Epidermal melanocyte (primary cell): Measurements from ENCODE around the gene HPS5.

ENCODE experiments used
- DNase-seq: peaks from one replicate; pipeline ENCODE4 v3.0.0; 2011; ENCODE audit warnings: low spot score; ENCODE audit not compliant: insufficient read length

Gene HPS5

DNA sequence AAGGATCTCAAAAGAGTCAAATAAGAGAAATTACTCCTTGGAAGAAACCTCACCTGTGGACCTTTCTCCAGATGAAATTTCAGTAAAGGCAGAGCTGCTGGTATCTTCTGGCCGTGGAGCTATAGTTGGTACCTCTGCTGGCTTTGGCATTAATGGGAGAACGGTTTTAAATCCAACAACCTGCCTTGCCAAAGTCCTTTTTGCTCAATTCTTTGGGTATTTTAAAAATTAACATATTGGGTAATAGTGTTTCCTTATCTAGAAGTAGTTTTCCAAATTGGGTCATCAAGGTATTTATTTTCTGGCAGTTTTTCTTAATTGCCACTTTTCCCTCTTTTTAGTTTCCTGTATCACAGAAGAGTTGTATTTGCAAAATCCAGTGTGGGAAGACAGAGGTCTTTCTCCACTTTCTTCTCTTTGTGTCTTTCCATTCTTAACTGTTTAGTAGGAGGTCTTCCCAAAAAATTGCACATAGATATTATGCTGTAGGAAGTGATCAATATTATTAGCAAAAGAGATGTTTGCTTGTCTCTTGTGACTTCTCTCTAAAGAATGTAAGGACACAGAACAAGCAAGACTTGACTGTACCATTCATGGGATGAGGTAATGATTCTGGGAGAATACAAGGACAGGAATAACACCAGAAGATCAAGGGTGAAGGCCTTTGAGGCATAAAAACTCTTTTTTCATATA, 85.1 kb downstream of the HPS5 start, which contains the start of gene SAA4:
TSS of gene SAA4 (minus strand) at position 139 of the 693 bp plus-strand sequence. CDS start 876 bp downstream, outside the sequence.
- no peak for DNase-seq

DNA sequence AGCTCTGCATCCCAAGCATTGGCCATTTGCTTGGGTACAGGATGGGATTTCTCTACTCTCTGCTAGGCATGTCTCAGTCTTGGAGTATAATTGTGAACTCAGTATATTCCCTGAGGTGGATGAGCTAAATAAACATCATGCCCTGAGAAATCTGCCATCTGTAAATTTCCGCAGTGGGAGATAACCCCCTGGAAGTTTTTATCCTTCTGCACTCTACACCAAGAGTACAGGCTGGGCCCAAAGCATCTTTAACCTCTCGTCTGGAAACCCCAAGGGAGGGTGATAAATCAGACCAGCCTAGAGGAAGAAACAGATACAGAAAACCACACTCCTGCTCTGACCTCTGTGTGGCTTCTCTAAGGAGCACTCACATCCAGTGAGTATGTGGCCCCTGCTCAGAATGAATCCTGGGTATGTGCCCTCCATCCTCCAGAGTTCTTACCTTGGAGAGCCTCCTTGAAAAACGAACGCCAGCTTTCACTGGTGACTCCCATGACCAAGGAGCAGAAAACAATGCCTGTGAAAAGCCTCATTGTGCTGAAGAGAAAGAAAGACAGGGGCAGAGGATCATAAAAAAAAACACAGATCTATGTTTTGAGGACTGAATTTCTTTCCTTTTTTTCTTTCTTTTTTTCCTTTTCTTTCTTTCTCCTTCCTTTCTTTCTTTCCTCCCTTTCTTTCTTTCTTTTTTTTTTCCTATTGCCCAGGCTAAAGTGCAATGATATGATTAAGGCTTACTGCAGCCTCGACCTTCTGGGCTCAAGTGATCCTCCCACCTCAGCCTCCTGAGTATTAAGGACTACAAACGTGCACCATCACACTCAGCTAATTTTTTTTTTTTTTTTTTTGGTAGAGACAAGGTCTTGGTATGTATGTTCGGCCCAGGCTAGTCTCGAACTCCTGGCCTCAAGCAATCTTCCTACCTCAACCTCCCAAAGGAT, 86.3 kb downstream of the HPS5 start:
- DNase-seq: no peak

DNA sequence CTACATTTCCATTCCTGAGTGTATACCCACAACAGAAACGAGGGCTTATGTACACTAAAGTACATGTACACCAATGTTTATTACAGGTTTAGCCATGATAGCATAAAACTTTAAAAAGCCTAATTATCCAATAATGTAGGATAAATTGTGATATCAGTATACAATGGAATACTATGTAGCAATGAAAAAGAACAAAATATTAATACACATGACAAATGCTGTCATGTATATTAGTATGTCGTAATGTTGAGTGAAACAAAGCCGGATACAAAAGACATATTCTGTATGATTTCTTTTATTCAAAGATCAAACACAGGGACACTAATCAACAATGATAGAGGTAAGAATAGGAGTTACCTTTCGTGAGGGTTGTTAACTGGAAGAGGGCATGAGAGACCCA, 88.0 kb downstream of the HPS5 start:
- no peak for DNase-seq

- no peak for DNase-seq
These were observed 91.1 kb downstream of the HPS5 start for GRCh38 chr11:18230859-18231258.

DNA sequence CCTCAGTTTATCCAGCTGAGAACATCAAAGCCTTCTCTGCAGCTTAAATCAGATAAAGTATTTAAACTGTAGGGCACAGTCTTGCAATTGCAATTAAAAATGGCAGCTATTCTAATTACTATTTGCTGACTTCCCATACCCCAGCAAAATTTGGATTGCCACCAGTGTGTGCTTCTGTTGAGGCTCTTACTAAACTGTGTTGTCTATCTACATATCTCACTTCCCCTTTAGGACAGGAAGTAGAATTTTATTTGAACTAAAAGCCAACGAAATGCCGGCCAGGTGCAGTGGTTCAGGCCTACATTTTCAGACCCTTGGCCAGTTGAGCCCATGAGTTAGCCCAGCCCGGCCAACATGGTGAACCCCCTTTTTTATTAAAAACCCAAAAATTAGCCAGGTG, 92.4 kb downstream of the HPS5 start:
- DNase-seq: no peak
